Fibroblast of mammary gland (primary cell): Measurements from ENCODE around the gene LRFN2.

Experiments used
- DNase-seq: peaks from one replicate; pipeline ENCODE4 v3.0.0-alpha.2; 2010; ENCODE audit warnings: low read depth
- H3K4me3 ChIP-seq: 2 replicates; pipeline ENCODE4 v1.5.1; 2011; ENCODE audit warnings: low read depth, mild to moderate bottlenecking, low read length, moderate library complexity; ENCODE audit not compliant: control insufficient read depth
- CTCF ChIP-seq: conservative IDR thresholded peaks from 2 replicates; pipeline ENCODE4 v1.5.1; 2011; ENCODE audit warnings: low read depth, low read length, inconsistent platforms; ENCODE audit not compliant: control insufficient read depth, insufficient read depth

Gene LRFN2

GRCh38 chr6:40509086-40509485, 78.1 kb downstream of the LRFN2 start:
- no peak overlapping the region for H3K4me3 ChIP-seq
- TF ChIP-seq CTCF: no peak
- no peak for DNase-seq

- no peak for TF ChIP-seq CTCF
- peak; percentile 19 for DNase-seq
Observed at GRCh38 chr6:40506954-40507353, 80.2 kb downstream of the LRFN2 start.

GRCh38 chr6:40505191-40505810, 81.9 kb downstream of the LRFN2 start:
- TF ChIP-seq CTCF: no peak
- no peak for DNase-seq
- H3K4me3 ChIP-seq: no peak overlapping the region

More at GRCh38 chr6:40506954-40507353, 80.2 kb downstream of the LRFN2 start:
- no peak overlapping the region for H3K4me3 ChIP-seq

DNA sequence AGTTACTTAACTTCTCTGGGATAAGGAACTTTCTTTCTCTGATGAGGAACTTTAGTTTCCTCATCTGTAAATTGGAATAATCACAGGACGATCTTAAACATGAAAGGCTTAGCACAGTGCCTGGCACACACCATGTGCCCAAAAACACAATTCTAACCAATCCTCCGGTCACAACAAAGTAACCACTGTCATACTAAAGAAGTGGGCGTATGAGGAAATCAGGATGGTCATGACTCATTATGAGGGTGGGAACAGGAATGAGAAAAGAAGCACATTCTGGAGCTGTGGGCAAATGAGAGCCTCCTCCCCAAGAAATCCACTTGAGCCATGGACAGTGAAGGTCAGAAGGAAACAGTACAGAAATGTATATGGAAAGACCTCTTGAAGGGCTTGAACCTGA, 82.9 kb downstream of the LRFN2 start:
- no peak overlapping the region for H3K4me3 ChIP-seq
- peak; percentile 5 for DNase-seq
- no peak for TF ChIP-seq CTCF

GRCh38 chr6:40500227-40500626, 86.9 kb downstream of the LRFN2 start:
- no peak overlapping the region for H3K4me3 ChIP-seq
- TF ChIP-seq CTCF: no peak
- no peak for DNase-seq

- DNase-seq: no peak
- no peak overlapping the region for H3K4me3 ChIP-seq
- TF ChIP-seq CTCF: no peak
Observed at GRCh38 chr6:40499215-40499614, 87.9 kb downstream of the LRFN2 start.

- no peak overlapping the region for H3K4me3 ChIP-seq
- no peak for TF ChIP-seq CTCF
- DNase-seq: no peak
Observed at GRCh38 chr6:40498148-40498547, 89.0 kb downstream of the LRFN2 start.
